ENCODE measurements around the gene CNGA3. TPM values are rescaled to one million over a fixed set of nuclear protein-coding genes. Genes with fewer than 3 reads are reported as not detected.

Gene CNGA3
- total and polyA plus RNA-seq, 2 of the 4 experiments (the other 2 are of a cell fraction), result under 0.01 TPM; not detected in 1

- H3K14ac ChIP-seq (replicated peaks; ENCODE audit: low read depth, low read length), result no peak overlapping the region
- no peak overlapping the region for H2AK5ac ChIP-seq (ENCODE audit: low read depth, low read length)
- in situ Hi-C loops (cut with MboI; ENCODE audit: low sequenced_read_pairs), result no loop called here
- no peak overlapping the region for H2BK120ac ChIP-seq (ENCODE audit: low read depth, low read length)
- H2AK9ac ChIP-seq (replicated peaks; ENCODE audit: low read depth, low read length, poor library complexity), result no peak overlapping the region
- H2BK15ac ChIP-seq (ENCODE audit: low read depth, low read length), result no peak overlapping the region
- dilution Hi-C loops (cut with HindIII; ENCODE audit: low sequenced_read_pairs, unreplicated experiment), result no loop called here
- no peak overlapping the region for H3K4ac ChIP-seq (ENCODE audit: low read depth, low read length)
- ChIA-PET CTCF (no interaction called here), POLR2A (ENCODE audit: unreplicated experiment) (no interaction called here)
- H2BK20ac ChIP-seq (ENCODE audit: low read depth, low read length), result no peak overlapping the region
- H3K4me1 ChIP-seq (ENCODE audit: control insufficient read depth, insufficient read depth, low read length), result no peaks in the 10 kb centered on the region
- DNase-seq, result no peak
- no peak for TF ChIP-seq FOS (IDR thresholded peaks at IDR 0.05; ENCODE audit: low read depth, low read length)
- TF ChIP-seq CTCF (conservative IDR thresholded peaks at IDR 0.05; ENCODE audit: low read depth, low read length), result no peak
- TF ChIP-seq USF2 (IDR thresholded peaks at IDR 0.05; ENCODE audit: low read depth, low read length), result no peak
- no peak for TF ChIP-seq MAFK (IDR thresholded peaks at IDR 0.05; ENCODE audit: low read depth, low read length)
- no peak for TF ChIP-seq MAZ (IDR thresholded peaks at IDR 0.05; ENCODE audit: borderline replicate concordance, low read depth, low read length)
- no peak for TF ChIP-seq SMC3 (IDR thresholded peaks at IDR 0.05; ENCODE audit: low read depth, low read length)
- no peak for TF ChIP-seq ELK1 (IDR thresholded peaks at IDR 0.05; ENCODE audit: borderline replicate concordance, low read depth, low read length)
- TF ChIP-seq POLR2A (IDR thresholded peaks at IDR 0.05; ENCODE audit: low read depth, low read length), result no peak
- no peak for TF ChIP-seq CHD1 (IDR thresholded peaks at IDR 0.05; ENCODE audit: low read depth, low read length)
- TF ChIP-seq RAD21 (IDR thresholded peaks at IDR 0.05; ENCODE audit: low read length), result no peak
- no peak for TF ChIP-seq BHLHE40 (IDR thresholded peaks at IDR 0.05; ENCODE audit: low read depth, low read length)
- TF ChIP-seq NFE2L2 (IDR thresholded peaks at IDR 0.05; ENCODE audit: low read depth, low read length), result no peak
- TF ChIP-seq CEBPB (IDR thresholded peaks at IDR 0.05; ENCODE audit: low read depth, low read length), result no peak
- TF ChIP-seq RCOR1 (IDR thresholded peaks at IDR 0.05; ENCODE audit: insufficient replicate concordance, low read length), result no peak
- no peak for TF ChIP-seq MXI1 (IDR thresholded peaks at IDR 0.05; ENCODE audit: borderline replicate concordance, low read depth, low read length)
- WGBS, 2 experiments (ENCODE audit: extremely low coverage in 2 of 2, insufficient read length in 1 of 2), result no CpG with 5 or more reads among the region's 1 CpG
- no peak overlapping the region for H3K27ac ChIP-seq (ENCODE audit: insufficient read depth, low read length)
- no peak overlapping the region for H3K56ac ChIP-seq (ENCODE audit: extremely low read depth, insufficient read depth, low read length)
- H2BK5ac ChIP-seq (ENCODE audit: low read depth, low read length, poor library complexity, severe bottlenecking), result no peak overlapping the region
- no peak overlapping the region for H3K4me2 ChIP-seq (ENCODE audit: low read depth, low read length)
- no peaks in the 10 kb centered on the region for H3K36me3 ChIP-seq (ENCODE audit: control insufficient read depth, insufficient read depth, low read length)
- no peak overlapping the region for H2AFZ ChIP-seq (replicated peaks; ENCODE audit: low read length, poor library complexity)
- no peak overlapping the region for H3K9ac ChIP-seq (ENCODE audit: low read depth, low read length)
- no peak overlapping the region for H4K91ac ChIP-seq (ENCODE audit: insufficient read depth, low read depth, low read length)
- H4K5ac ChIP-seq (ENCODE audit: low read depth, low read length), result no peak overlapping the region
- ATAC-seq (ENCODE audit: low read depth), result no peak
- H3K27me3 ChIP-seq (ENCODE audit: control insufficient read depth, insufficient read depth, low read length), result peaks cover 7% of the 10 kb centered on the region
- no peak overlapping the region for H3K23ac ChIP-seq (ENCODE audit: low read depth, low read length)
- no peaks in the 10 kb centered on the region for H3K79me1 ChIP-seq (ENCODE audit: low read depth in 1 of 2, low read length in 2 of 2)
- H4K8ac ChIP-seq (ENCODE audit: low read depth in 2 of 2, low read length in 2 of 2), result no peak overlapping the region
- intact Hi-C loops (cut with micrococcal nuclease), result no loop called here
- H3K9me1 ChIP-seq (ENCODE audit: insufficient read depth, low read length), result no peaks in the 10 kb centered on the region
- no peak overlapping the region for H3K4me3 ChIP-seq (ENCODE audit: insufficient read depth, low read depth, low read length)
- H3K9me3 ChIP-seq (ENCODE audit: control insufficient read depth, insufficient read depth, low read length), result peaks cover 4% of the 10 kb centered on the region; the same call in 1 of the 2 replicates
- no peak overlapping the region for H3K18ac ChIP-seq (ENCODE audit: low read depth, low read length)
- no peaks in the 10 kb centered on the region for H4K20me1 ChIP-seq (ENCODE audit: insufficient read depth, low read length)
- no TSS peak for BruUV-seq (replicated peaks)
Measured at GRCh38 chr2:98438190-98439133, 92.2 kb downstream of the CNGA3 start.

Measured in IMR-90 (cell line).